ENCODE data around the gene CDC42EP4.

CDC42EP4 gene

GRCh38 chr17:73290399-73291259 is 21.2 kb downstream of the CDC42EP4 start:
- DNase-seq (ENCODE audit: low read depth), result peak; percentile 83
- TF ChIP-seq, protein P1, sequence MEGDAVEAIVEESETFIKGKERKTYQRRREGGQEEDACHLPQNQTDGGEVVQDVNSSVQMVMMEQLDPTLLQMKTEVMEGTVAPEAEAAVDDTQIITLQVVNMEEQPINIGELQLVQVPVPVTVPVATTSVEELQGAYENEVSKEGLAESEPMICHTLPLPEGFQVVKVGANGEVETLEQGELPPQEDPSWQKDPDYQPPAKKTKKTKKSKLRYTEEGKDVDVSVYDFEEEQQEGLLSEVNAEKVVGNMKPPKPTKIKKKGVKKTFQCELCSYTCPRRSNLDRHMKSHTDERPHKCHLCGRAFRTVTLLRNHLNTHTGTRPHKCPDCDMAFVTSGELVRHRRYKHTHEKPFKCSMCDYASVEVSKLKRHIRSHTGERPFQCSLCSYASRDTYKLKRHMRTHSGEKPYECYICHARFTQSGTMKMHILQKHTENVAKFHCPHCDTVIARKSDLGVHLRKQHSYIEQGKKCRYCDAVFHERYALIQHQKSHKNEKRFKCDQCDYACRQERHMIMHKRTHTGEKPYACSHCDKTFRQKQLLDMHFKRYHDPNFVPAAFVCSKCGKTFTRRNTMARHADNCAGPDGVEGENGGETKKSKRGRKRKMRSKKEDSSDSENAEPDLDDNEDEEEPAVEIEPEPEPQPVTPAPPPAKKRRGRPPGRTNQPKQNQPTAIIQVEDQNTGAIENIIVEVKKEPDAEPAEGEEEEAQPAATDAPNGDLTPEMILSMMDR (IDR thresholded peaks at IDR 0.05; ENCODE audit: insufficient read depth, low read depth, low read length, missing control alignments), result no peak
- H3K4me3 ChIP-seq (ENCODE audit: low read depth, low read length), result peak overlapping the region; percentile 57

GRCh38 chr17:73289549-73290254 is 22.1 kb downstream of the CDC42EP4 start:
- no peak for DNase-seq (ENCODE audit: low read depth)
- no peak overlapping the region for H3K4me3 ChIP-seq (ENCODE audit: low read depth, low read length)
- TF ChIP-seq, protein P1 (IDR thresholded peaks at IDR 0.05; ENCODE audit: insufficient read depth, low read depth, low read length, missing control alignments), result no peak

DNA sequence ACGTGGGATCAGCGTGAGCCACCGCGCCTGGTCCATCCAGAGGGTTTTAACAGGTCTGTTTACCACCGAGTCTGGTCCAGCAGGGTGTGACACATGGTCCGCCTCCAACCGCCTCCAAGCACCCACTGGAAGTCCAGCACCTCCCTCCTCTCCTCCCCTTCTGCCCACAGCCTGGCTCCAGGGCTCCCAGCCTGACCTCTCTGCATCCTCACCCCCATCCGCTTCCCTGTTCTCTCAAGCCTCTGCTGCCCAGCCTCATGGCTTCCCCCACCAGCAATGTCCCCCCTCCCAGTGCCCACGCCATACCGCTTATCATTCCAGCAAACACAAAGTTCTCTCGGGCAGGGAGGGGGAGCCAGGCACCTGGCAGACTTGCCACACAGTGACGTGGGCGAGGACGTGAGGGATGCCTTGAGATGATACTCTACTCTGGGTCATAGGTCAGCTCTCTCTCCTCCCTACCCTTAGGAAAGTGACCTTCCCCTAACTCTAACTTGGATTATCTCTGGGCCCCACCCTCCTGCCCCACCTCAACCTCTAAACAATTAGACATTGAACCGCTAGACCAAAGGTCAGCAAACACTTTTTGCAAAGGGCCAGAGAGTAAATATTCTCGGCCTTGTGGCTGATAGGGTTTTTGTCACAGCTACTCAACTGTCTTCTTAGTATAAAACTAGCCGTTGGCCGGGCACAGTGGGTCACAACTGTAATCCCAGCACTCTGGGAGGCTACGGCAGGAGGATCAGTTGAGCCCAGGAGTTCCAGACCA is 23.1 kb downstream of the CDC42EP4 start:
- H3K4me3 ChIP-seq (ENCODE audit: low read depth, low read length), result no peak overlapping the region
- no peak for DNase-seq (ENCODE audit: low read depth)
- TF ChIP-seq, protein P1 (IDR thresholded peaks at IDR 0.05; ENCODE audit: insufficient read depth, low read depth, low read length, missing control alignments), result no peak

DNA sequence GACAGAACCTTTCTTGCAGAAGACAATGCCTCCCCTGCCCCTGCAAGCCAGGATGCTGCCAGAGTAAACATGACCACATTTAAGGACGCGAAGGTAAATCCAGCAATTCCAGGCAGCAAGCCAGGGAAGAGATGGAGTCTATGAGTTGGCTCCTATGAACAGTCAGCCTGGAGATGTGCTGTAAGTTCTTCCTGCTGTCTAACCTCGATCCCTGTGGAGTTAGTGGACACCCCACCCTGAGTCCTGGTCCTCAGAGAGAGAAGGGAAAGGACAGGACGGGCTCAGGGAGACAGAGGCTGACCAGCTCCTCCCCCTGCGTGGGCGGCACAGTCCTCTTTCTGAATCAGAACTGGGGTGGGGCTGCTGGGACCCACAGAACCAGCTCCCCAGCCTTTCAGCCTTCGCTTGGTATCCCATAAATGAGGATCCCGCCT is 24.9 kb downstream of the CDC42EP4 start:
- H3K4me3 ChIP-seq (ENCODE audit: low read depth, low read length), result no peak overlapping the region
- TF ChIP-seq, protein P1 (IDR thresholded peaks at IDR 0.05; ENCODE audit: insufficient read depth, low read depth, low read length, missing control alignments), result no peak
- DNase-seq (ENCODE audit: low read depth), result no peak

DNA sequence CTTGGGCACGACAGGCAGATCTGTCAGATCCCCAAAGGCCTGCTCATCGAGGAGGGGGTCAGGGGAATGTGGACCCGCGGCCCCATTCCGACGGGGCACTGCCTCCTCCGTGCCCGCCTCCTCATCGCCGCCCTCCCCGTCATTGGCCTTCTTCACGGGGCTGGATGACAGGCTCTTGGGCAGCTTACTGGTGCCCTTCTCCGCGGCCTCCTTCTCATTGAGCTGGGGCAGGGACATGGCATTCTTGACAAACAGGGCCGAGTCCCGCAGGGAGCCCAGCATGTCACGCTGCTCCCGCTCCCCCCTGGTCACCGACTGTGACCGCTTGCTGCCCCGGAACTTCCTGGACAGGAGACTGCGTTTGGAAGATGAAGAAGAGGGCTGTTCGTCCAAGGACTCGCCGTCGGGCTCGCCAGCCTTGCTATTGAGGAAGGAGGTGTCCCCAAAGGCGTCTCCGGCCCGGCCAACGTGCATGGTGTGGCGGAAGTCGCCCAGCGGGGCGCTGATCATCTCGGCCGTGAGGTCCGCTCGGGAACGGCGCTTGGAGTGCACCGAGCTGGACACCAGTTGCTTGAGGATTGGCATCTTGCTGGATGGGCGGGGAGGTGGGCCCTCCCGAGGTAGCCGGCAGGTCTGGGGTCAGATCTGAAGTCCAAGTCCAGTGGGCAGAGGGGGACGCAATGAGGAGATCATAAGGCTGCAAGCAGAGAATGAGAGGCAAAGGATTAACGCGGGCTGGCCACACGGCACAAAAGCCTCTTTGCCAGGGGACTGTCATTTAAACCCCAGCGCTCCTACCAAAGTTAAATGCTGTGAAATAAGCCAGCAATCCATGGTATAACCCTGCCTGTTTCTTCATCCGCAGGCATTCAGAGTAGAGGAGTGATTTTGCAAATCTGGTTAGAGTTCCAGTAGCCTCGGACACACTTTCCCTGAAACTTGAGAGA is 25.6 kb downstream of the CDC42EP4 start:
- DNase-seq (ENCODE audit: low read depth), result no peak
- H3K4me3 ChIP-seq (ENCODE audit: low read depth, low read length), result no peak overlapping the region
- TF ChIP-seq, protein P1 (IDR thresholded peaks at IDR 0.05; ENCODE audit: insufficient read depth, low read depth, low read length, missing control alignments), result no peak

GRCh38 chr17:73285603-73285908 is 26.2 kb downstream of the CDC42EP4 start:
- no peak overlapping the region for H3K4me3 ChIP-seq (ENCODE audit: low read depth, low read length)
- no peak for DNase-seq (ENCODE audit: low read depth)
- TF ChIP-seq, protein P1 (IDR thresholded peaks at IDR 0.05; ENCODE audit: insufficient read depth, low read depth, low read length, missing control alignments), result no peak

Measured in GM12865 (cell line).